Stimulated activated CD8-positive, alpha-beta memory T cell treated with anti-CD3 and anti-CD28 coated beads, Interleukin-4, amount 100 ng/mL, for 48 hours (primary cell): Measurements from ENCODE around the gene KIAA0753.

Source experiments
- DNase-seq: peaks from one replicate; pipeline ENCODE4 v3.0.0-alpha.2; 2020

The KIAA0753 gene

DNA sequence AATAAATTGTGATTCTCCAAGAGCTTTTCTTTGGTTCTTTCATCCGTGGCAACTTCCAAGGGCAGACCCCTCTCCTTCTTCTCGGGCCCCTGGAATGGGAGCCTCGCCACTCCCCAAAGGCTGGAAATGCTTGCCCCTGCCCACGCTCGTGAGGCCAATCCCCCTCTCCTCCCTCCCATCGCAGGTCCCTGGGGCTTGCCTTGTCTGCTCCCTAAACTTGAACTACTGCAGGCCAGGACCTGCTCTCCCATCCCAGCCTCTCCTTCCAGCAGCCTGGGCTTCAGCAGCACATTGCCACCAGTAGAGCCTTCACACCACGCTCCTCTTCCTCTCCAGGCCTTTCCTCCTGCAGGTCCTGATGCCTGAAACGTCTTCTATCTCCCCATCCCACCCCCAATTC is 95.2 kb downstream of the KIAA0753 start:
- DNase-seq: no peak

DNA sequence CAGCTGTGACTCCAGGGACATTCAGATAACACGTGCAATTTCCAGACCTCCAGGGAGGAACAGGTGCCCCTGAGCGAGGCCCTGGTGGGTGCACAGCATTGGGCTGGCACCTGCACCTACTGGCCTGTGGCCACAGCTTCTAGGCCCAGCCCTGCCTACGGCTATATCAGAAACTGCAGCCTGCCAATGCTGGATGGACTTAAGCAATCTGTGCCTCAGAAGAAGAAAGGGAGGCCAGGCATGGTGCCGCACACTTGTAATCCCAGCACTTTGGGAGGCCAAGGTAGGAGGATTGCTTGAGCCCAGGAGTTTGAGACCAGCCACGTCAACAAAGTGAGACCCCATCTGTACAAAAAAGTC is 96.5 kb downstream of the KIAA0753 start:
- DNase-seq: no peak

DNA sequence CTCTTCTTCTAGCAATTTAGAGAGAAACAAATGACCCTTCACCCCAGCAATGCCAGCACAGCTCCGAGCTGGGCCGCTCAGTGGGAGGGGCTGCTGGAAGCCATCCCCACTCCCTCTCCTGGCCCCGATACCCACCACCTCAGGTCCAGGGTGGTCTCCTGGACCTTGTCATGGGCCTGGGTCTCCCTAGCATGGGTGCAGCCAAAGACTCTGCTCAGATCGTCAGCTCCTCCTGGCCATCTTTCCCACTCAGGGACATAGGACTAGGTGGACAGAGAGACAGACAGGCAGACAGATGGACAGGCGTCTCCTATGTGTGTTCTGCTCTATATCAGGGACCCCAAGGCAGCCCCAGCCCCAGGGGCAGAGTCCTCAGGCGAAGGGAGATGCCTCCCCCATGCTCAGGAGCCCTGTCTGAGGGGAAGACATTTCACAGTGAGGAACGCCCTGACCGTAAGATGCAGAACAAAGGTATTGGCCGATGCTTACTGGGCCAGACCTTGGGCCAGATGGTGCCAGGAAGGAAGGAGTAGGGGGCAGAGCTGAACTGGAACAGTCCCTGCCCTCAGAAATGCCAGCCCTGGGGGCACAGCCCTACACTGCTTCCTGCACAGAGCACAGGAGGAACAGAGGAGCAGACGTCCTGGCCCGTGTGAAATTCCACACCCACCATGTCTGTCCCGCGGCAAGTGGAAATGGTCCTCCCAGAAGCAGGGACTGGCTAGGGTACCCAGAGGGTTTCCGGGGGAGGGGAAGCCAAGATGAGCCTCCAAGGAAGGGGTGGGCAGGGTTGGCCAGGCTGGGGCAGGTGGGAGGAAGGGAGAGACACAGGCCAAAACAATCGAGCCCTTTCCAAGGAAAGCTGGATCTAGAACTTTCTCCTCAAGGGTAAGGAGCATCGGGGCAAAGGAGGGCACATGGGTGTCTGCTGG is 97.2 kb downstream of the KIAA0753 start:
- no peak for DNase-seq

DNA sequence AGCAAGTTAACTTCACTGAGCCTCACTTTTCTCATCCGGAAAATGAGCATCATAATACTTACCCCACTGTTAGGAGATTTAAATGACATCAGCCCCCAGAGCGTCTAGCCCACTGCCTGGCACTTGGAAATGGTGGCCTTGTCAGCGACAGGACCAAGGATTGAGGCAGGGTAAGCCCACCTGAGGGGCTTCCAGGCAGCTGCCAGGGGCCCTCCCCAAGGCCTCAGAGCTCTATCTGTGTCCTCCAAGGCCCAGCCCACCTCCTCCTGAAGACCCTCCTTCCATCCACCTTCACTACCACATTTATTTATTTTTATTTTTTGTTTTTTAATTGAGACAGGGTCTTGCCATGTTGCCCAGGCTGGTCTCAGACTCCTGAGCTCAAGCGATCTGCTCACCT is 97.9 kb downstream of the KIAA0753 start:
- DNase-seq: no peak

DNA sequence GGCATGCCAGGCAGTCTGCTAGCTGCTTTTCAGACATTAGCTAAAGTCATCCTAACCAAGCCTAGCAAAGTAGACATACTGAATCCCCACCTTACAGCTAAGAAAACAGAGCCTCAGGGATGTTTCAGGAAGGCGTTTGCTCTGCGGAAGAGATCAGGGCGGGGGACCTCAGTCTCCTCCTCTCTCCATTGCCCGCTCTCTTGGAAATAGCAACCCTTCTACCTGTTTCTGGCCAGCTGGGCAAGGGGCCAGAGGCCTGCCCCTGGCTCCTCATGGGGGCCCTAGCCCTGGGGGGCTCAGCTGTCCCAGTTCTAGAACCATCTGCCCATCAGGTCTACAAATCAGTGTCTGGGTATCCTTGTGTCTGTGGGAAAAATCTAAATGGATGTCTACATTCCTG is 98.6 kb downstream of the KIAA0753 start:
- no peak for DNase-seq

DNA sequence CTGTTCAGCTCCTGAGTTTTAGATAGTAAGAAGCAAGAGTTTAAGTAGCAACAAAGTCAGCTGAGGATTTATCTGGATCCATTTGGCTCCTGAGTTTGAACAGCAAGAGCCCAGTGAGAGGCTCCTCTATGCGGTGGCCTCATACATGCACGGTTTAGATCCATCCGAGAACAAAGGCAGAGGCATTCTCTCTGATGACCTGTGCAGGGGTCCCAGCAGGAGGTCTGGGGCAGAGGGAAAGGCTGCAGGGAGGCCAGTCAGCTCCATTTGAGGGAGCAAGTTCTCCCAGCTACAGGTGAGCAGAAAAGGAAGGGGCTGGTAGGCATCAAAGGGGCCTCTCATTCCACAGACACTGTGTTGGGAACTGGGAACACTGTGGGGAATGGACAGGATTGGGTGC is 100.6 kb downstream of the KIAA0753 start:
- DNase-seq: no peak

DNA sequence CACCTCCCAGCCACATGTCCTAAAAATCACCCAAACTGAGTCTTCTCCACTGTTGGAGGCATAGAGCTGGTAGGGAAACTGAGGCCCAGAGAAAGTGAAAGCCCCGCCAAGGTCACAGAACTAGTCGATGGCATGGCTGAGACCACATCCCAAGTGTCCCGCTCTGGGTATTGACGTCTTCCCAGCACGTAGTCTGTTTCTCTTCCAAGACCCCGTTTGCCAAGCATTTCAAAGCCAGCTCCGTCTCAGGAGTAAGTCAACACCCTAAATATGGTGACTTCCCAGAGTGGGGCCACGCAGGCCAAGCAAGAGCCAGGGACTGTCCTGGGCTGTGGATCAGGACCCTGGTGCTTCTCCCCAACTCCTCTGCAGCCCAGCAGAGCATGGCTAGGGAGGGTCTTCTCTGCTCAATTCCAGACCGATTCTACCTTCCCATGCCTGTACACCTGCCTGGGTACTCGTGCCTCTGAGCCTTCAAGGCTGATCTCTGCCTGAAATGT is 103.9 kb downstream of the KIAA0753 start:
- DNase-seq: no peak

DNA sequence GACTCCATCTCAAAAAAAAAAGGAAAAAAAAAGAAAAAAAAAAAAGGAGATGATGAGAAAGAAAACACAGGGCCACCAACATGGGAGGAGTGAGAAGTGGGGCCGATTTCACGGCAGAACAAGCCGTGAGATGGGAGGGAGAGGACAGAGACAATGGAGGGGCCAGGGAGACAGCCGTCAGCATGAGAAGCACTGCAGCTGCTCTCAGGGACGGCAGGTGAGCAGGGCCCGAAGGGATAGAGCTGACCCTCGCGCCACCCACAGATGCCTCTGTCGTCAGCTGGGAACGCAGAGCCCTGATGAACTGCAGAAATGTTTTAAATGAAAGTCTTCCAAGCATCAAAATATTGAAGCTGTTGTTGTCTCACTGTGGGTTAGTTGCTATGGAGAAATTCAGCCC is 104.5 kb downstream of the KIAA0753 start:
- DNase-seq: no peak

DNA sequence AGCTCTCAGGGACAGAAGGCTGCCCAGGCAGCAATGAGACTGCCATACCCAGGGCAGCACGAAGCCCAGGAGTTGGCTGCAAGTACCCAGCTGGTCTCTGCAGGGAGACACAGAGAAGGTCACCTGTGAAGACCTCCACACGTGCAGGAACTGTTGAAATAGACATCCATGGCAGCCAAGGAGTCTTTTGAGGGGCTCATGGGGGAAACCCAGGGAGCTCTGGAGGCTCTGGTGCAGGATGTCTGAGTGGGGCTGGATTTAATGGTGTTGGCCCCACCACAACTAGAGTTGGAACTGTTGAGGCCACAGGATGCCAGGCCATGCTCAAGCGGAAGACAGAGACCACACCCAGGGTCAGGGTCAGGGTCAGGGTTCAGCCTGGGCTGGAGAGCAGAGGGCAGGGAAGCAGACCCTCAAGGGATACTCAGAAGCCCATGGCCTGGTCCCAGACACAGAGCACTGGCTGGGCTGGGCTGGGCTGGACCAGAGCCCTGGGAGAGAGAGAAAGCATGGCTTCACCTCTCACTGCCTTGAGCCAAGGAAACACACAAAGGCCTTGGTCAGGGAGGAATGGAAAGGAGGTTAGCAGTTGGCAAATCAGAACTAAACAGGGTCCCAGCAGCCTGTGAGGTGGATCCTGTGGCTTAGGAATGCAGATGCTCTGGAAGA is 105.5 kb downstream of the KIAA0753 start:
- DNase-seq: no peak

DNA sequence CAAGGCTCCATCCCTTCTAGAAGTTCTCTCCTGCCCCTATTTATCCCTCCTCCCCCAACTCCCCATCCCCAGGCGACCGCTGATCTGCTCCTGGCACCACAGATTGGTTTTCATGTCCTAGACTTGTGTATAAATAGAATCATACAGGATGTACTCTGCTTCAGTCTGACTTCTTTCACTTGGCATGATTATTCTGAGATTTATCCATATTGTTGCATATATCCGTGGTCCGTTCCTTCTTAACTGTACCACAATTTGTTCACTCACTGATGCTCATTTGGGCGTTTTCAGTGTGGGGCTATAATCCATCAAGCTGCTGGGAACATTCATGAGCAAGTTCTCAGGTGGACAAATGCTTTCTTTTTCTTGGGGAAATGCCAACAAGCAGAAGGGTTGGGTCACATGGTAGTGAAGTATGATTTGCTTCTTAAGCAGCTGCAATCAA is 108.0 kb downstream of the KIAA0753 start:
- no peak for DNase-seq

DNA sequence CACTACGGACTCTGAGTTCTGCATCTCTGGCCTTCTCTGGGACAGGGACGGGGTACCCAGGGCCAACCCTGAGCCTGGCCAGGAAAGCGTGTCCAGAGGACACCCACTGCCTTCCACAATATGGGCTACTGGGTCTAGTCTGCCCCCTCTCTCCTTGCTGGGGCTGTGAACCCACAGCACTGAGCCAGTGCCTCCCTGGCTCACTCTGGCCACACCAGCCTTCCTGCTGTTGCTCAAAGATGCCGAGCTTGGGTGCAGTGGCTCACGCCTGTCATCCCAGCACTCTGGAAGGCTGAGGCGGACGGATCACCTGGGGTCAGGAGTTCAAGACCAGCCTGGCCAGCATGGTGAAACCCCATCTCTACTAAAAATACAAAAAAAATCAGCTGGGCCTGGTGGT is 108.9 kb downstream of the KIAA0753 start:
- DNase-seq: no peak

DNA sequence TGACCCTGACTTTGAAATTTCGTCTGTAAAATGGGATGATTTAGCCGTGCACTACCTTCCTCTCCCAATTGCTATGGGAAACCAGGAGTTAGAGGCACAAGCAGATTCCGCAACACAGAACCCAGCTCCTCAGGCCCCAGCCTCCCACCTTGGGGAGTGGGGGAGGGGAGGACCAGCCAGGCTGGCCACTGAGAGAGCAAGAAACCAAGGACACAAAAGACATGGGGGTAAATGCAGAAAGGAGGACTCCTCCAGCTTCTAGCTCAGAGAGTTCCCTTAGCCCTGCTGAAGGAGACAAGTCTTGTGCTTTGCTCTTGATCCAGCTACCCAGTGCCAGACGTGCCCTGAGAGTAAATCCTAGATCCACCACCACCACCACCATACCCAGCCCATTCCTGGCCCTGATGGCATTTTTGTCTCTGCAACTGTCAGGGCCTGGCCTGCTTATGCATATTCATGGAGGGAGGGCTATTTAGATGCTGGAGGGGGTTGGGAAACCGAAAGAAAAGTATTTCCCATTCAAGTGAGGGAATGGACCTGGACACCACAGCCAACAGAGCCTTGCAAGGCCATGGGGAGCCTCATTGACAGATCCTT is 110.1 kb downstream of the KIAA0753 start:
- DNase-seq: no peak

DNA sequence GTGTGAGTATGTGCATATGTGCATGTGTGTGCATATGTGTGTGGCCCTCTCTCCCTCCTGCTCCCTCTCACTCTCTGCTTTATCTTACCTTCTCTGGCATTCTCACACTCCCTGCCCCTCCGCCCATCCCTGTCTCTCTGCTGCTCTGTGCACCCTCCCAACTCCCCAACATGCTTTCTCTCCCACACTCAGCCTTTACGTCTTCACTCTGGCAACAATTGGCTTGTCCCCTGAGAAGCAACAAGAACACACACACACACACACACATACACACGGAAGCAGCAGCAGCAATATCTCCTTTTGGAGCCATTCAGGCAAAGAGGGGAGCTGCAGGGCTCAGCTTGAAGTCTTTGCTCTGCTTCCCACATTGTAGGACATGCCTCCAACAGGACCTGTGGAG is 112.0 kb downstream of the KIAA0753 start:
- DNase-seq: no peak
